IgD-negative memory B cell (primary cell): Measurements from ENCODE around the gene S100PBP. TPM values are rescaled to one million over a fixed set of nuclear protein-coding genes. Genes with fewer than 3 reads are reported as not detected.

Source experiments
- H3K27ac Mint-ChIP-seq, 3 donors: one replicate each; pipeline ENCODE4 v1.8.0; 2020 to 2022; ENCODE audit warnings: mild to moderate bottlenecking in 3 of 3, mixed read lengths in 3 of 3, moderate library complexity in 1 of 3
- H3K27me3 Mint-ChIP-seq: one replicate; pipeline ENCODE4 v1.8.0; 2021; ENCODE audit warnings: mixed read lengths
- H3K36me3 Mint-ChIP-seq: one replicate; pipeline ENCODE4 v1.8.0; 2020; ENCODE audit warnings: mild to moderate bottlenecking, mixed read lengths
- H3K4me1 Mint-ChIP-seq, 3 donors: one replicate each; pipeline ENCODE4 v1.8.0; 2020 to 2022; ENCODE audit warnings: mixed read lengths in 3 of 3, mild to moderate bottlenecking in 1 of 3
- H3K4me3 Mint-ChIP-seq, 4 donors: one replicate each; pipeline ENCODE4 v1.8.0; 2020 to 2022; ENCODE audit warnings: mild to moderate bottlenecking in 4 of 4, mixed read lengths in 4 of 4, moderate library complexity in 3 of 4
- H3K9me3 Mint-ChIP-seq, 3 donors: one replicate each; pipeline ENCODE4 v1.8.0; 2020 to 2021; ENCODE audit warnings: mixed read lengths in 3 of 3, mild to moderate bottlenecking in 1 of 3
- polyA plus RNA-seq: library from polyadenylated mRNA; unstranded; fragments of 300-500 nt; fragmentation: Illumina TruSeq; gene quantifications from one replicate; pipeline ENCODE4 v1.2.3, GENCODE V29; 2021

Gene S100PBP
- polyA plus RNA-seq, 1 donor from 2014 or later: 10.7 TPM

DNA sequence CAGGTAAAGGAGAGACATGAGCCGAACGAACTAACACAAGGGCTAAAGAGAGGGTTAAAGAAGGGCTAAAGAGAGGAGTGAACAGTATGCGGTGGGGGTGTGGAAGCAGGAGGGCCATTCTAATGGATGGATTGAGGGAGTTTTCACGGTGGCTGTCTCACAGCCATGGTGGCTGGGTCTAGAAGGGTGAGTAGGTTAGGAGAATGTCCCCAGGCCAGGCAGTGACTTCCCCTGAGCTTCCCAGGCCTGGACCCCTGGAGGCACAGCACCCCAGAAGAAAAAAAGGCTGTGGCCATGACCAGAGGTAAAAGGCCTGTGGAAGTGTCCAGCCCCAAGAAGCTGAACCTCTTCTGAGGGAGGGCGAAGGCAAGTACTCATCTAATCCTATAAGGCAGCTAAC lies 49.7 kb downstream of the S100PBP start:
- Mint-ChIP-seq H3K9me3 (no peaks in the 10 kb centered on the region), H3K4me3 (peak overlapping the region in 1 of 4 donors; percentile 48), H3K27me3 (peaks cover 23% of the 10 kb centered on the region), H3K4me1 (peaks cover 5 to 11% (median 10%) of the 10 kb centered on the region in 3 donors), H3K36me3 (peaks cover 12% of the 10 kb centered on the region), H3K27ac (peak overlapping the region in 1 of 3 donors; percentile 32)

DNA sequence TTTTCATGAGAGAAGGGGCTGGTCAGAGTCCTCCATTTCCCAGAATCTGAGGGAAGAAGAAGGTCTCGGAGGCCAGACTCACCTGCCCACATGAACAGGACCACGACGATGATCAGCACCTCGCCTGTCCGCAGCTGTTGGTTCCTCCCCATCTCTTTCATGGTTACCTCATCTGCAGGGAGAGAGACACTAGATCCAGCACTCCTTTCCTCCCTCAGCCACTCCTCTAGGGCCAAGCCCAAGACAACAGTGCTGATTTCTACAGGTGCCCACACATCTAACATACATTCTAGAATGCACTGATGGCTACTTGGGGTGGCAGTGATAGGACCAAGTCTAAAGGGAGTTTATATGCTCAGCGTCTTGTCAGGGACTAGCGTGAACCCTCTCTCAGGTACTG lies 50.2 kb downstream of the S100PBP start:
- Mint-ChIP-seq H3K9me3 (no peaks in the 10 kb centered on the region), H3K4me3 (no peak overlapping the region), H3K4me1 (peaks cover 7 to 12% (median 11%) of the 10 kb centered on the region in 3 donors), H3K27me3 (peaks cover 26% of the 10 kb centered on the region), H3K36me3 (peaks cover 12% of the 10 kb centered on the region), H3K27ac (no peak overlapping the region)

DNA sequence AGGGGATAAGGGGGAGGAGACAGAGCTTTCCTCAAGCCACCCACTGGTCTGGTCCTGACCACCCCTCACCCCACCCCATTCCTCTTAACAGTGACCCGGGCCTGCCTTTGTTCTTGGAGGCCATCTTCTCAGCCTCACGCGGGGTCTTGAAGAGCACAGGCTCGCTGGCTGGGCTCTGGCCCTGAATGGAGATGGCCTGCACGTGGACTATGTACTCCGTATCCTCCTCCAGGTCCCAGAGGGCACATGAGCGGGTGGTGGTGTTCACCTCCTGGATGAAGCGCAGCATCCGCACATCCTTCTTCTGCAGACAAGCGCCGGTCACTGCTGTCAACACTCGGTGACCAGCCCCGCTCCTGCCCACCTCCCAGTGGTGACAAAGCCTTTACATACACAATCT lies 50.6 kb downstream of the S100PBP start:
- peaks cover 8 to 13% (median 12%) of the 10 kb centered on the region in 3 donors for H3K4me1 Mint-ChIP-seq
- H3K4me3 Mint-ChIP-seq: no peak overlapping the region
- peaks cover 28% of the 10 kb centered on the region for H3K27me3 Mint-ChIP-seq
- H3K9me3 Mint-ChIP-seq: no peaks in the 10 kb centered on the region
- peaks cover 12% of the 10 kb centered on the region for H3K36me3 Mint-ChIP-seq
- H3K27ac Mint-ChIP-seq: no peak overlapping the region

DNA sequence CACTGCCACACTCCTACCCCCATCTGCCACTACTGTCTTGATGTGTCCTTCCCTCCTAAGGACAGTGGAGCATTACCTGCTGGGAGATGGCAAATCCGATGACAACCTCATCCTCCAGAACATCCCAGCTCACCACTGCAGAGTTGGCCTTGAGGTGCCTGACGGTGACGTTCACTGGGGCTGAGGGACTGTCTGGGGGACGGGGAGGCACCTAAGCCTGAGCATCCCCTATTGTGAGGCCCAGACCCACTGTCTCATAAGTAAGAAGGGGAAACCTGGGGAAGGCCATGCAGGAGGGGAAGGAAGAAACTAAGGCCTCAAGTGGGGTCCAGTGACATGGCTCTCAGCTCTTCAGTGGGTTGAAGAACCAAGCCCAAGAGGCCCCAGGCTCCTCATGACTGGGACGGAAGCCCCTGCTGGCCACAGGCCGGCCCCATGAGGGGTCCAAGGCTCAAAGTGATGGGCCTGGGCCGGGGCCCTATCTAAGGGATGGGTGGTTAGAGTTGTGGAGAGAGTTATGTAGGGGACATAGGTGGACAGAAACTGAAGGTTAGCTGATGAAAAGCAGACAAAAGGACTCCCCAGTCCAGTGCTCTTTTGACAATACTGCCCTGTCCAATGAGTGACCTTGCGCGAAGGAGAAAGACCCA lies 51.5 kb downstream of the S100PBP start:
- Mint-ChIP-seq H3K36me3 (peaks cover 10% of the 10 kb centered on the region), H3K27me3 (peaks cover 29% of the 10 kb centered on the region), H3K9me3 (no peaks in the 10 kb centered on the region), H3K4me3 (peak overlapping the region in 1 of 4 donors; percentile 27), H3K4me1 (peaks cover 8 to 13% (median 12%) of the 10 kb centered on the region in 3 donors), H3K27ac (no peak overlapping the region)

DNA sequence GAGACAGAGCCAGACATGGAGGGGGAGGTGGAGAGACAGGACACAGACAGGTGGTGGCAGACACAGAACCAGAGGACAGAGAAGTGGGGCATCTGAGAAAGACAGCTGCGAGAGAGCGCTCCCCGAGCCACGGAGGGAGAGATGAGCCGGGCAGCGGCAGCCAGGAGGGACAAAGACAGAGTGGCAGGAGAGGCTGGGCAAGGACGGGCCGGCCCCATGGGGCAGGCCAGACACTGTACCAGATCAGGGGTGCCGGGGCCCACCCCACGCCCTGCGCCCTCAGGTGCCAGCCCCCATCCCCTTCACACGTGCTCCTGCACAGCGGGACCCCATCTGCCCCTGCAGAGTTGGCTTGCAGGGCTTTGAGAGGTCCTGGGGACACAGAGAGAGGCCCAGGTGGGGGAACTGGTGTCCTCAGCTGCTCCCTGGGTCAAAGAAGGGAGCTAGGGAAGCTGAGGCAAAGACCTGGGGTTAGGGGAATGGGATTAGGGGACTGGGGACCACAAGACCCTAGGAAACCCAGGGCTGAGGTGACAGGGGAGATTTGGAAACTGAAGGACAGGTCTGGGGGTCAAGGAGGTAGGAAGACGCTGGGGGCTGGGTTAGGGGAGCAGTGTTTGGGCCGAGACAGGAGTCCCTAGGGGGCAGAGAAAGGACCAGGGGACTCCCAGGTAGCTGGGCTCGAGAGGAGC lies 52.6 kb downstream of the S100PBP start:
- Mint-ChIP-seq H3K9me3 (no peaks in the 10 kb centered on the region), H3K36me3 (peaks cover 7% of the 10 kb centered on the region), H3K27me3 (peaks cover 34% of the 10 kb centered on the region), H3K27ac (no peak overlapping the region), H3K4me3 (peak overlapping the region in 3 of 4 donors; percentile 63 to 88 (median 65)), H3K4me1 (peaks cover 8 to 13% (median 12%) of the 10 kb centered on the region in 3 donors)

DNA sequence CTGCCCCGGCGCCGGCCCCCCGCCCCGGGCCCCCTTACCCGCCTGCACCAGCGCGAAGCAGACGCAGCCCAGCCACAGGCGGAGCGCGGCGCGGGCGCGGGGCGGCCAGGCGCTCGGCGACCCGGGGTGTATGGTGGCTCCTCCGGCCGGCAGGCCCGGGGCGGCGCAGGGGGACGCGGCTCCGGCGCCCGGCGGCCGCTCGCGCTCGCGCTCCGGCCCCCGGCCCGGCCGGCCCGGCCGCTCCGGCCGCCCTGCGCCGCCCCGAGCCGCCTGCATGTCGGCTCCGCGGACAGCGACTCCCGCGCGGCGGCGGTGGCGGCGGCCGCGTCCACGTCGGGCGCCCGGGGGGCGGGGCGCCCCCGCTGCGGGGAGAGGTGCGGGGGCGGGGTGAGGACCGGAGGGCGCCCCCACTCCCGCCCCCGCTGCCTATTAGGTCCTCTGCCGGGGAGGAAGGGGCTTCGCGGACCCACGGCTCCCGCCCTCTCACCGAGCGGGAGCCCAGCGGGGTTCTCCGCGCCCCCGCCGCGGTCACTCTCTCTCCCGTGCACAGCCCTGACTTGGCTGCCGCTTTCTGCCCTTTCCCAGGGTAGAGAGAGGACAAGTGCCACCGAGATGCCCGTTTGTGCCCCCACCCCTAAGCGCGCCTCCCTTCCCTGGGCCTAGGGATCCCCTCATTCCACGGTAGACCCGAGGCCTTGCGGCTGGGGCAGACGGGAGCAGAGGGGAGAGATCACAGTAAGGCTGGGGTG lies 53.3 kb downstream of the S100PBP start, which contains the start of gene FNDC5:
FNDC5 (minus strand) TSS at position 298 of the 749 bp plus-strand sequence.
- Mint-ChIP-seq H3K4me1 (peaks cover 12 to 19% (median 13%) of the 10 kb centered on the region in 3 donors), H3K27me3 (peaks cover 41% of the 10 kb centered on the region), H3K36me3 (peaks cover 7% of the 10 kb centered on the region), H3K4me3 (peak within 1 kb of the TSS; percentile 73 to 90 (median 84)), H3K9me3 (no peaks in the 10 kb centered on the region), H3K27ac (peak within 1 kb of the TSS in 2 of 3 donors; percentile 23 to 36)

DNA sequence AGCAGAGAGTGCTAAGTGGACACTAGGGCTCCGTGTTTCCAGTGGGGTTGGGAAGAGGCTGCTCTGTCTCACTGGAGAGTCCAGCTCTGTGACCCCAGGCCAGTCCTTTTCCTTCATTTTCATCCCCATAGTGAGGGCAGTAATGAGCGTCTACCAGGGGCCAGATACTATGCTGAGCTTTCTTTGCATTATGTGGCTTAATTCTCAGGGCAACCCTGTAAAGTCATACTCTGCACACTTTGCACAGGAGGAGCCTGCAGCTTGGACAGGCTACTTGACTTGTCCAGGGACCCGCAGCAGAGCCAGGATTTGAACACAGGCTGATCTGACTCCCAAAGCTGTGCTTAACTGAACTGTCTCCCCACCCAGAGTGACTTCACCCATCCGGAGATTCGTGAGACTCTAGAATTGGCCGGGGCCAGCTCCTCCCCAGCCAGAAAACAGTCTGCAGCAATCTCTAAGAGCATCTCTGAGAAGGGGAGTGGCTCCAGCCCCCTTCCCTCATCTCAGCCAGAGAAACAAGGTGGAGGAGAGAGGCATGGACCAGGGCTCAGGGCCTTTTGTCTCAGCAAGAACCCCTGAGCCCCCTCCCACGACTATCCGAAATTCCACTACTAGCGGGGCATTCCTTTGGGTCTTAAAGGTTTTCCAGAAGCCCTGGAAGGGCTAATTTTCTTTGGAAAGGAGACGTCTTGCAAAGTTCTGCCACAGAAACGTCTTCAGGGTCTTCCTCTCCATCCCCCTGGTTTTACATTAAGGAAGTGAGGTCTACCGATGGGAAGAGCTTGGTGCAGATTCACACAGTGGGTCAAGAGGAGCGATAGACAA lies 54.1 kb downstream of the S100PBP start:
- H3K4me1 Mint-ChIP-seq: peaks cover 12 to 19% (median 15%) of the 10 kb centered on the region in 3 donors
- peaks cover 2% of the 10 kb centered on the region for H3K36me3 Mint-ChIP-seq
- H3K27ac Mint-ChIP-seq: peak overlapping the region in 2 of 3 donors; percentile 23 to 36
- peak overlapping the region; percentile 73 to 90 (median 84) for H3K4me3 Mint-ChIP-seq
- peaks cover 45% of the 10 kb centered on the region for H3K27me3 Mint-ChIP-seq
- no peaks in the 10 kb centered on the region for H3K9me3 Mint-ChIP-seq

DNA sequence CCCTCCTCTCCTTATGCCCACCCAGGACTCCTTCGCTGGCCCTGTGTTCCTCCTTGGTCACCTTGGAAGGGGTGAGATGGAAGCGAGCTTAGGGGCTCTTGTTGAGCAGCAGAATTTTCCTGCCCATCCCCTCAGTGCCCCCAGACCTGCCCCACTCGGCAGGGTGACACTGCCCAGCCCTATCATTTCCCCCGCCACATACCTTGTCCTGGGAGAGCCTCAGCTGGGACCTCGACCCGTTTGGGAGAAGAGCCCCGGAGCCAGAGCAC lies 54.7 kb downstream of the S100PBP start:
- Mint-ChIP-seq H3K27ac (no peak overlapping the region), H3K36me3 (peaks cover 2% of the 10 kb centered on the region), H3K27me3 (peaks cover 48% of the 10 kb centered on the region), H3K9me3 (no peaks in the 10 kb centered on the region), H3K4me1 (peaks cover 12 to 19% (median 15%) of the 10 kb centered on the region in 3 donors), H3K4me3 (peak overlapping the region in 2 of 4 donors; percentile 88 to 90)

DNA sequence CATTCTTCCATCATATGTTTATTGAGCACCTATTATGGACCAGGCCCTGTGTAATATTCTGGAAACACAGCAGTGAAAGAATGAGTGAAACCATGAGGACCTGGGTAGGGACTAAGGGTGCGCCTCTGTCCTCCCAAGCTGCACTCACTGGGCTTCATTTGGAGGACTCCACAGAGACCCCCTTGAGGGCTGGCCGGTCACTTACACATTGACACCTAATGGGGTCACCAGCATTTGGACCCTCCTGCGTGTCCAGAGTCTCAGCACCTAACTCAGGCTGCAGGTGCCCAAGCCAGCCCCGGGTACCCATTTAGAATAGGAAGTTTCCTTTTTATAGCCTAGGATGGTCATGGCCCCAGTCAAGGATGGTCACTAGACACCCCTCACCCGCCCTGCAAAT lies 56.0 kb downstream of the S100PBP start:
- Mint-ChIP-seq H3K27ac (no peak overlapping the region), H3K4me1 (peaks cover 12 to 19% (median 15%) of the 10 kb centered on the region in 3 donors), H3K36me3 (no peaks in the 10 kb centered on the region), H3K9me3 (no peaks in the 10 kb centered on the region), H3K4me3 (peak overlapping the region in 1 of 4 donors; percentile 41), H3K27me3 (peaks cover 50% of the 10 kb centered on the region)

DNA sequence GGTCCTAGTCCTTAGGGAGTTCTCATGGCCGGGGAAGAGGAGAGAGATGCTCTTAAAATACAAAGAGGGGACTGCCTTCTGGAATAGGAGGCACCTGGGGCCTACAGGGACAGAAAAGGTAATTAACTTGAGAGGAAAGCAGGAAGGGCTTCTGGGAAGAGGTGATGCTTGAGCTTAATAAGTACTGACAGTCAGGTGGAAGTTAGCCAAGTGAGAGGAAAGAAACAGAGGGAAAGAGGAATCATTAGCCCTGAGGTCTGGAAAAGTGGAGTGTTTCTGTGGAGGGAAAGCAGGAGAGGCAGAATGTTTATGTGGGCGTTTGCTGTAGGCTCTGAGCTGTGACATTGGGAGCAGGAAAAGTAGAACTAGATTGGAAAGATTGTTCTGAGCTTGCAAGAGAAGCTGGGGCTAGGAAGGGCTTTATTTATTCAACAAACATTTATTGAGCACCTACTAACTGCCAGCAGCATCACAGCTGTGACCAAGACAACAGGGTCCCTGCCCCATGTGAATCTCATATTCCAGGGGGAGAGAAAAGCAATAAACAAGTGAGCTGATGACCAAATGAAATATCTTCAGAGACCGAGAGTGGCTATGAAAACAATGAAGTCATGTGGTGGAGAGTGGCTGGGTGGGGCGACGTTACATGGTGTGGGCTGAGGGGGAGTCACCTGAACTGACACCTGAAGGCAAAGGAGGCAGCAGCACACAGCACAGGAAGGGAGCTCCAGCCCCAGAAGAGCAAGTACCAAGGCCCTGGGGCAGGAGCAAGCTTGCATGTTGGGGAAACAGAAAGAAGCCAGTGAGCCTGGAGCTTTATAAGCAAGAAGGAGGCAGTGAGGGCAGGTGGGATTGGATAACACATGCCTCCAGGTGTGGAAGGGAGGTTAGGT lies 57.7 kb downstream of the S100PBP start:
- Mint-ChIP-seq H3K27me3 (peaks cover 40% of the 10 kb centered on the region), H3K36me3 (no peaks in the 10 kb centered on the region), H3K4me3 (no peak overlapping the region), H3K27ac (no peak overlapping the region), H3K9me3 (no peaks in the 10 kb centered on the region), H3K4me1 (peaks cover 12 to 19% (median 15%) of the 10 kb centered on the region in 3 donors)

DNA sequence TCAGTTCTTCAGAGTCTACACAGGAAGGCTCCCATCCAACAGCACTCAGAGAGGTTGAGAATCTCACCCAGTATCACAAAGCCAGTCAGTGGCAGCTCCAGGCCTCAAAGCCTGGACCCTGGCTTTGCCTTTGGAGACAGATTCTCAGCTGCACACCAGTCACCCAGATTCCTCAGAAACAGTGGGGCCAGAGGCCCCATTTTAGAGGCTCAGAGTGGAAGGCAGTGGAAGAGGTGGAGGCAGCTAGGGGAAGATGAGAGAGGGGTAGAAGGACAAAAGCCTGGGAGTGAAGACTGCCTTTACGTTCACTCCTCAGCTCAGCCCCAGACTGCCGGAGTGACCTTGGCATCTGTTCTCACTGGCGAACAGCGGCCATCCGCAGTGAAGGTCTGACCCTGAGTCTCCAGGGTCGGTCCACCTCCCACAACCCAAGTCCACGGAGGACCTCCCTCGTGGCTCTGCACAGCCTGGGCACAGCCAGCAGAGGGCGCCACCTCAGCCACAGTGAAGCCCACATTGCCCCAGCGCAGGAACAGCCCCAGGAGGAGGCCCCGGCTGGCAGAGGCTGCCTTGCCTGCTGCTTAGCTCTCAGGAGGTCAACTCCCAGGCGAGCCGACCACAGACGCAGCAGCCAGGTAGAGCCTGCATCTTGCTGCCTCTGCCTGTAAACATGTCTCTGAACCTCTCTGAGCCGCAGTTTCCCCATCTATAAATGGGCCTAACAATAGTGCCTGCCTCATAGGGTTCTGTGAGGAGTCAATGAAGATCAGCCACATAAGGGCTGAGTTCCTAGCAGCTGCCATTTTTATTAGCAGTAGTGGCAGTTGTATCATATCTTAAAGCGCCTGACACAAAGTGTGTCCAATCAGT lies 59.1 kb downstream of the S100PBP start:
- Mint-ChIP-seq H3K36me3 (no peaks in the 10 kb centered on the region), H3K4me1 (peaks cover 7 to 14% (median 10%) of the 10 kb centered on the region in 3 donors), H3K4me3 (no peak overlapping the region), H3K27me3 (peaks cover 32% of the 10 kb centered on the region), H3K9me3 (no peaks in the 10 kb centered on the region), H3K27ac (peak overlapping the region in 1 of 3 donors; percentile 43)

DNA sequence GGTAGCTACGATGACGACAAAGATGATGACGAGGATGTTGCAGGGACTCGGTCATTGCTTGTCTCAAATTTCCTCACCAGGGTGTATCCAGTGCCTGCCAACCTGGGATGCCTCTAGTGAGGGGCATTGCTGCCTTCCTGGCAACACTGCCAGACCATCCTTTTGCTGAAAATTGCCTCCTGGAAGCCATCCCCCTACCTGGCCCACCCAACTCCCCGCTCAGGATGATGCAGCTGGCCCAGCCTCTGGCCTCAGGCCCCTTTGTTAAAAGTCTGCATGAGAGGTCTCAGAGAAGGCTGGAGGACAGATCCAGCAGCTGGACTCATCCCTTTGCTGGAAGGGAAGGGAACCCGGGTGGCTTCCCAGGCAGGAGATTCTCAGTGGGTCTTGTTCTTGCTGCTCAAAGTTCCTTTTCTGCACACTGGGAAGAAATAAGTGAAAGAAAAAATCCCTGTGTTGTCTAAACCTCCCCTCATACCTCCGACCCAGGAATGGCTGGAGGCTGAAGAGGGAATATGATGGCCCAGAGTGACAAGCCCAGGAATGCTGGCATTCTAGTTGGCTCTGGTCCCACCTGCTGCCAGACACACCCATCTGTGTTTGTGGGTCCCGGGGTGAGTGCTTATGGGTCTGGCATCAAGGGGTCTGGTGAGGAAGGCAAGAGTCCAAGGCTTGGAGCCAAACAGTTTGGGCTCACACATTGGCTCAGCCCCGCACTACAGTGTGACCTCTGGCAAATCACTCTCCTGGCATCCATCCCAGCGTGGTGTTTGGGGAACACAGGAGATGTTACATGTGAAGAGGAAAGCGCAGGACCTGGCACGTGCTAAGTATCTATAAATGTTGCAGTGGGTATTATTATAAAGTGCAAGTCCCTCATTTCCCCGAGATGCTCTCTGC lies 60.0 kb downstream of the S100PBP start:
- Mint-ChIP-seq H3K4me3 (no peak overlapping the region), H3K4me1 (peaks cover 0 to 9% (median 9%) of the 10 kb centered on the region in 3 donors), H3K36me3 (no peaks in the 10 kb centered on the region), H3K27ac (no peak overlapping the region), H3K9me3 (no peaks in the 10 kb centered on the region), H3K27me3 (peaks cover 25% of the 10 kb centered on the region)
